ENCODE measurements around the gene SPATA6.
"Not testable (repeated sequence)": the region's sequence is repeated elsewhere in the genome, so short reads cannot be mapped to it uniquely, and the experiment has no call there.

Gene SPATA6

DNA sequence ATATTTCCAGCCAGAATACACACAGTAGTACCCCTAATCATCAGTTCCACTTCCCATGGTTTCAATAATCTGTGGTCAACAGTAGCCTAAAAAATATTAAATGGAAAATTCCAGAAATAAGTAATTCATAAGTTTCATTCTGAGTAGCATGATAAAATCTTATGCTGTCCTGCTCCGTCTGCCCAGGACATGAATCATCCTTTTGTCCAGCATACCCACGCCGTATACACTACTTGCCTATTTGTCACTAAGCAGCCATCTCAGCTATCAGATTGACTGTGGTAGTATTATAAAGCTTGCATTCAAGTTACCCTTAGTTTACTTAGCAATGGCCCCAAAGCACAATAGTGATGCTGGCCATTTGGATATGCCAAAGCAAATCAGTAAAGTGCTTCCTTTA, 130.8 kb downstream of the SPATA6 start:
- FAIRE-seq: no peak
- DNase-seq (ENCODE audit: insufficient read length, low spot score): no peak
- no peak for TF ChIP-seq POLR2A (IDR thresholded peaks at IDR 0.05; ENCODE audit: low read depth, low read length)

DNA sequence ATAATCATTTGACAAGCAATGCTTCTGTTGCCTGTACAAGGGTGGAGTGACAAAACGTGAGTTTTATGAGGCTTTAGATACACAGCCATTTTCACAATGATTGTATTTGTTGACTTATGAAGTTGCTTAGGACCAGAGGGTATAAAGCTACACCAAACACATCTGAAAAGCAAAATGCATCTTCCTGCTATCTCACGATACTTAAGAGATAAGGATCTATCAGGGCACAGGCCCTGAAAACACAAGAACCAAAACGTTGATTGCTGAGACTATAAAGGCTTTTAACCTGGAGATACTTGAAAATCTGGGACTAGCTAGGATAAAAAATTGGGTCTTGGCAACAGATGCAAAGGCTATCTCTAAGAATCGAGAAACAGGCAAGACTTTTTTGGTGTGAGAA, 133.7 kb downstream of the SPATA6 start:
- no peak for DNase-seq (ENCODE audit: insufficient read length, low spot score)
- TF ChIP-seq POLR2A (IDR thresholded peaks at IDR 0.05; ENCODE audit: low read depth, low read length): no peak
- no peak for FAIRE-seq

- FAIRE-seq: no peak
- no peak for TF ChIP-seq POLR2A (IDR thresholded peaks at IDR 0.05; ENCODE audit: low read depth, low read length)
- no peak for DNase-seq (ENCODE audit: insufficient read length, low spot score)
Measured at GRCh38 chr1:48333316-48333715, 138.7 kb downstream of the SPATA6 start.

GRCh38 chr1:48332115-48332514, 139.9 kb downstream of the SPATA6 start:
- no peak for FAIRE-seq
- TF ChIP-seq POLR2A (IDR thresholded peaks at IDR 0.05; ENCODE audit: low read depth, low read length): no peak
- DNase-seq (ENCODE audit: insufficient read length, low spot score): no peak

DNA sequence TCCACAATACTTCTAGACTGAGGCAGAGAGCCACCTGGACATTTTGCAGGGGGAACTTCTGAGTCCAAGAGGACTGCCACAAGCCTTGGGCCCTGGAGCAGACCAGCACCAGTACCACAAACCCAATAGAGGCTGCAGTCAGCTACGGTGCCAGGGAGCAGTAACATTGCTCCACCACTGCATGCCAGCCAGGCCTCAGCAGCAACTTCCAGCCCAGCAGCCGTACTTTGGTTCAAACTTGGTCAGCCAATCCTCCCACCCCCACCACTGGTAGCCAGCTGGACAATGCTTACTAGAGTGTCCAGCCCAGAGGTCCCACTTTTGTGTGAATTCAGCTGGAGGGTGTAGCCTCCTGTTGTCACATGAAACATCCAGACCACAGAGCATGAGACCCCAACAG, 142.1 kb downstream of the SPATA6 start:
- no peak for TF ChIP-seq POLR2A (IDR thresholded peaks at IDR 0.05; ENCODE audit: low read depth, low read length)
- DNase-seq (ENCODE audit: insufficient read length, low spot score) (no peak), FAIRE-seq (no peak)

- TF ChIP-seq POLR2A (IDR thresholded peaks at IDR 0.05; ENCODE audit: low read depth, low read length): no peak
- FAIRE-seq (no peak), DNase-seq (ENCODE audit: insufficient read length, low spot score) (no peak)
Measured at GRCh38 chr1:48329486-48329885, 142.5 kb downstream of the SPATA6 start.

DNA sequence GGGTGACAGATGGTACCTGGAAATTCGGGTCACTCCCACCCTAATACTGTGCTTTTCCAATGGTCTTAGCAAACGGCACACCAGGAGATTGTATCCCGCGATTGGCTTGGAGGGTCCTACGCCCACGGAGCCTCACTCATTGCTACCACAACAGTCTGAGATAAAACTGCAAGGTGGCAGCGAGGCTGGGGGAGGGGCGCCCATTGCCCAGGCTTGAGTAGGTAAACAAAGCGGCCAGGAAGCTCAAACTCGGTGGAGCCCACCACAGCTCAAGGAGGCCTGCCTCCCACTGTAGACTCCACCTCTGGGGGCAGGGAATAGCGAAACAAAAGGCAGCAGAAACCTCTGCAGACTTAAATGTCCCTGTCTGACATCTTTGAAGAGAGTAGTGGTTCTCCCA, 160.2 kb downstream of the SPATA6 start:
- DNase-seq (ENCODE audit: insufficient read length, low spot score); FAIRE-seq: not testable (repeated sequence)

DNA sequence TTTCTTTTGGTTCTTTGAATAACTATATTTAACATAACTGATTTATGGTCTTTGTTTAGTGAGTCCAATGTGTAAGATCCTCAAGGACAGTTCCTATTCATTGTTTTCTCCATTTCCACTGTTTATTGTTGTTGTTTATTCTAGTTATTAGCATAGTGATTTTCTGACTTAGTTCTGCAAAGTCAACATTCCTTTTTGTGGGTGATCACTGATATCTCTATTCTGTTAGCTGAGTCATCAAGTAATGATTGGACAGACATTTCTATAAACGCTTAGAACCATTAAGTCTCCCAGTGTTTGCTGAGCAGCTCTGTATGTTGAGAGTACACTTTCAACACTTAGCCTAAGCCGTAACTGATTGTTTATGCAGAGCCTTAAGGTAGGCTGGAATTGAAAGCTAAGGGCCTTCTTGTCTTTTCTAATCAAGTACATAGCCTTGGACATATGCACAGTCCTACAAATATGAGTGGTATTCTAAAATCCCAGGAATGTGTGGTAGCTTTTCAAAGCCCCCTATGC, 162.4 kb downstream of the SPATA6 start:
- TF ChIP-seq POLR2A (IDR thresholded peaks at IDR 0.05; ENCODE audit: low read depth, low read length): no peak
- FAIRE-seq (no peak), DNase-seq (ENCODE audit: insufficient read length, low spot score) (no peak)

DNA sequence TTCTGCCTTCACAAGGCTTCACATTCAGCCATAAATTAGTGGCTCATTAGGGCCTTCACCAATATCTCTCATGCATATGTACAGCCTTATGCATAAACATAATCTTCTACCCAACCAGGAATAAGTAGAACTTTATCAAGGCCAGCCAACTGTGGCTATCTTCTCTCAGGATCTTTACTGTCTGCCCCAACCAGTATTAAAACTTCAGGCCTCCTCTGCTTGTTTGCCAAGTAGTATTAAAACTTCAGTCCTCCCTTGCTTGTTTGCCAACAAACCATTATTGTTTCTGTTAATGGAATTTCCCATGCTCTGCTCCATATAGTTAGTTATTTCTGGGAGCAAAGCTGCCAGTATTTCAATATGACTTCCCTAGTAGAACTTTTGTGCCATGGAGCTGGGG, 169.4 kb downstream of the SPATA6 start:
- DNase-seq (ENCODE audit: insufficient read length, low spot score): no peak
- FAIRE-seq: no peak
- no peak for TF ChIP-seq POLR2A (IDR thresholded peaks at IDR 0.05; ENCODE audit: low read depth, low read length)

- DNase-seq (ENCODE audit: insufficient read length, low spot score) (no peak), FAIRE-seq (no peak)
- no peak for TF ChIP-seq POLR2A (IDR thresholded peaks at IDR 0.05; ENCODE audit: low read depth, low read length)
Measured at GRCh38 chr1:48294656-48295055, 177.3 kb downstream of the SPATA6 start.

GRCh38 chr1:48294094-48294493, 177.9 kb downstream of the SPATA6 start:
- not testable (repeated sequence) for DNase-seq (ENCODE audit: insufficient read length, low spot score); FAIRE-seq

DNA sequence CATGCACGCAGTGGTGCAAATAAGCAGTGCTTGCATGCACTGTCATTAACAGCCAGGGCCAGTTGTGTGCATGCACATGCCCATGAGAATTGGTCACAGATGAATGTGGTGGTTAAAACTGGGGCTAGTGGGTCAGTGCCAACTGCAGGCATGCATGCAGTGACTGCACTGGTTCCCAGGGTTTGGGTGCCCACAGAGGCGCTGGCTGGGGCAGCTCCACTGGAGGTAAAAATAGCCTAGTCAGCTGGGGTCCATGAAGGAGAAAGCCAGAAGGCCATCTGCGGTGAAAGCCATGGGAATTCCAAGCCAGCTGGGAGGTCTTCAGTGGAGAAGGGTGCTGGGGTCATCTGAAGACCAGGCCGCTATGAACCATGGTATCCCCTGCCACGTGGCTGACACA, 179.3 kb downstream of the SPATA6 start:
- TF ChIP-seq POLR2A (IDR thresholded peaks at IDR 0.05; ENCODE audit: low read depth, low read length): no peak
- no peak for FAIRE-seq
- no peak for DNase-seq (ENCODE audit: insufficient read length, low spot score)

GRCh38 chr1:48291421-48291820, 180.6 kb downstream of the SPATA6 start:
- FAIRE-seq (no peak), DNase-seq (ENCODE audit: insufficient read length, low spot score) (no peak)
- no peak for TF ChIP-seq POLR2A (IDR thresholded peaks at IDR 0.05; ENCODE audit: low read depth, low read length)

DNA sequence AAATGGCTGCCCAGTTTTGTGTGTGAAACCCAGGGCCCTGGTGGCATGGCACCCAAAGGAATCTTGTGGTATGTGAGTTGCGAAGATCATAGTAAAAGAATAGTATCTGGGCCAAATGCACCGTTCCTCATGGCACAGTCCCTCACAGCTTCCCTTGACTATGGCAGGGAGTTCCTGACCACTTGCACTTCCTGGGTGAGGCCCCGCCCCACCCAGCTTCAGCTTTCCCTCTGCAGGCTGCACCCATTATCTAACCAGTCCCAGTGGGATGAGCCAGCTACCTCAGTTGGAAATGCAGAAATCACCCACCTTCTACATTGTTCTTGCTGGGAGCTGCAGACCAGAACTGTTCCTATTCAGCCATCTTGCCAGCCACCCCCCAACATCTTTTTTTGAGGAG, 186.5 kb downstream of the SPATA6 start:
- TF ChIP-seq POLR2A (IDR thresholded peaks at IDR 0.05; ENCODE audit: low read depth, low read length): no peak
- no peak for FAIRE-seq
- no peak for DNase-seq (ENCODE audit: insufficient read length, low spot score)

DNA sequence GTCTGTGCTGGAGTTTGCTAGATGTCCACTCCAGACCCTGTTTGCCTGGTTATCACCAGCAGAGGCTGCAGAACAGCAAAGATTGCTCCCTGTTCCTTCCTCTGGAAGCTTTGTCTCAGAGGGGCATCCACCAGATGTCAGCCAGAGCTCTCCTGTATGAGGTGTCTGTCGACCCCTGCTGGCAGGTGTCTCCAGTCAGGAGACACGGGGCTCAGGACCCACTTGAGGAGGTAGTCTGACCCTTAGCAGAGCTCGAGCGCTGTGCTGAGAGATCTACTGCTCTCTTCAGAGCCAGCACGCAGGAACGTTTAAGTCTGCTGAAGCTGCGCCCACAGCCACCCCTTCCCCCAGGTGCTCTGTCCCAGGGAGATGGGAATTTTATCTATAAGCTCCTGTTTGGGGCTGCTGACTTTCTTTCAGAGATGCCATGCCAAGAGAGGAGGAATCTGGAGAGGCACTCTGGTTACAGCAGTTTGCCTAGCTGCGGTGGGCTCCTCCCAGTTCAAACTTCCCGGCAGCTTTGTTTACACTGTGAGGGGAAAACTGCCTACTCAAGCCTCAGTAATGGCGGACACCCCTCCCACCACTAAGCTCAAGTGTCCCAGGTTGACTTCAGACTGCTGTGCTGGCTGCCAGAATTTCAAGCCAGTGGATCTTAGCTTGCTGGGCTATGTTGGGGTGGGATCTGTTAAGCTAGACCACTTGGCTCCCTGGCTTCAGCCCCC, 187.1 kb downstream of the SPATA6 start:
- not testable (repeated sequence) for DNase-seq (ENCODE audit: insufficient read length, low spot score); FAIRE-seq

GRCh38 chr1:48282329-48282728, 189.7 kb downstream of the SPATA6 start:
- FAIRE-seq; DNase-seq (ENCODE audit: insufficient read length, low spot score): not testable (repeated sequence)

DNA sequence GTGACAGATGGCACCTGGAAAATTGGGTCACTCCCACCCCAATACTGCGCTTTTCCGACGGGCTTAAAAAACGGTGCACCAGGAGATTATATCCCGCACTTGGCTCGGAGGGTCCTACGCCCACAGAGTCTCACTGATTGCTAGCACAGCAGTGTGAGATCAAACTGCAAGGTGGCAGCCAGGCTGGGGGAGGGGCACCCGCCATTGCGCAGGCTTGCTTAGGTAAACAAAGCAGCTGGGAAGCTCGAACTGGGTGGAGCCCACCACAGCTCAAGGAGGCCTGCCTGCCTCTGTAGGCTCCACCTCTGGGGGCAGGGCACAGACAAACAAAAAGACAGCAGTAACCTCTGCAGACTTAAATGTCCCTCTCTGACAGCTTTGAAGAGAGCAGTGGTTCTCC, 194.6 kb downstream of the SPATA6 start:
- FAIRE-seq; DNase-seq (ENCODE audit: insufficient read length, low spot score): not testable (repeated sequence)
